ENCODE data around the gene ARL6IP5. TPM values are rescaled to one million over a fixed set of nuclear protein-coding genes. Genes with fewer than 3 reads are reported as not detected.

Gene ARL6IP5
- total RNA-seq, 2 experiments from 2014 or later: 58.0 to 65.2 TPM

DNA sequence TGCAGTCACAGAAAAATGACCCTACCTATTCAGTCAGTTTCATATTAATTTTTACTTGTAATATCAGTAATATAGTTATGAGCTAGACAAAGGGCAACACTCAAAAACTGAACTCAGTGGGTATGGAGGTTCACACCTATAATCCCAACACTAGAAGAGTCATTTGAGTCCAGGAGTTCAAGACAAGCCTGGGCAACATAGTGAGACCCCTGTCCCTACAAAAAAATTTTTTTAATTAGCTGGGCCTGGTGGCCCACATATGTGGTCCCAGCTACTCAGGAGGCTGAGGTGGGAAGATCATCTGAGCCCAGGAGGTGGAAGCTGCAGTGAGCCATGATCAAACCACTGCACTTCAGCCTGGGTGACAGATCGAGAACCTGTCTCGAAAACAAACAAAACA is 35.7 kb upstream of the ARL6IP5 start:
- Histone ChIP-seq H3K9me3 (ENCODE audit: control insufficient read depth in 1 of 2, insufficient read depth in 1 of 2, low read length in 2 of 2) (no peaks in the 10 kb centered on the region), H3K4me1 (ENCODE audit: insufficient read depth, low read length) (peaks cover 17% of the 10 kb centered on the region), H3K27me3 (ENCODE audit: control insufficient read depth in 1 of 2, insufficient read depth in 2 of 2, low read length in 2 of 2) (no peaks in the 10 kb centered on the region), H3K27ac (ENCODE audit: low read depth in 1 of 2, low read length in 2 of 2) (no peak overlapping the region), H3K4me3 (ENCODE audit: low read length) (no peak overlapping the region), H3K36me3 (ENCODE audit: insufficient read depth, low read length) (peaks cover 44% of the 10 kb centered on the region)
- no peaks in the 10 kb centered on the region for H3K9me3 Mint-ChIP-seq
- H3K4me3 Mint-ChIP-seq: peak overlapping the region; percentile 67
- H3K4me1 Mint-ChIP-seq (ENCODE audit: low read depth): peaks cover 73% of the 10 kb centered on the region
- H3K36me3 Mint-ChIP-seq (ENCODE audit: low read depth): peaks cover 82% of the 10 kb centered on the region
- CTCF ChIA-PET: no interaction called here
- DNase-seq (no peak), ATAC-seq (ENCODE audit: poor library complexity) (no peak)
- intact Hi-C loops (cut with DNase I, micrococcal nuclease): loop anchor here in 1 of 2 experiments (5.0 kb wide), 1 partner anchor 37 kb away; the partner anchor contains the start of gene EOGT
- peak overlapping the region; percentile 52 for H3K27ac Mint-ChIP-seq
- TF ChIP-seq, protein P1, sequence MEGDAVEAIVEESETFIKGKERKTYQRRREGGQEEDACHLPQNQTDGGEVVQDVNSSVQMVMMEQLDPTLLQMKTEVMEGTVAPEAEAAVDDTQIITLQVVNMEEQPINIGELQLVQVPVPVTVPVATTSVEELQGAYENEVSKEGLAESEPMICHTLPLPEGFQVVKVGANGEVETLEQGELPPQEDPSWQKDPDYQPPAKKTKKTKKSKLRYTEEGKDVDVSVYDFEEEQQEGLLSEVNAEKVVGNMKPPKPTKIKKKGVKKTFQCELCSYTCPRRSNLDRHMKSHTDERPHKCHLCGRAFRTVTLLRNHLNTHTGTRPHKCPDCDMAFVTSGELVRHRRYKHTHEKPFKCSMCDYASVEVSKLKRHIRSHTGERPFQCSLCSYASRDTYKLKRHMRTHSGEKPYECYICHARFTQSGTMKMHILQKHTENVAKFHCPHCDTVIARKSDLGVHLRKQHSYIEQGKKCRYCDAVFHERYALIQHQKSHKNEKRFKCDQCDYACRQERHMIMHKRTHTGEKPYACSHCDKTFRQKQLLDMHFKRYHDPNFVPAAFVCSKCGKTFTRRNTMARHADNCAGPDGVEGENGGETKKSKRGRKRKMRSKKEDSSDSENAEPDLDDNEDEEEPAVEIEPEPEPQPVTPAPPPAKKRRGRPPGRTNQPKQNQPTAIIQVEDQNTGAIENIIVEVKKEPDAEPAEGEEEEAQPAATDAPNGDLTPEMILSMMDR (IDR thresholded peaks at IDR 0.05): no peak
- H3K27me3 Mint-ChIP-seq: no peaks in the 10 kb centered on the region
- POLR2A ChIA-PET: interaction anchor here (1.5 to 4.1 kb wide), 2 partner anchors 15 to 33 kb away, joined by 4 to 94 read pairs; partner anchors contain the start of genes ARL6IP5 and UBA3

DNA sequence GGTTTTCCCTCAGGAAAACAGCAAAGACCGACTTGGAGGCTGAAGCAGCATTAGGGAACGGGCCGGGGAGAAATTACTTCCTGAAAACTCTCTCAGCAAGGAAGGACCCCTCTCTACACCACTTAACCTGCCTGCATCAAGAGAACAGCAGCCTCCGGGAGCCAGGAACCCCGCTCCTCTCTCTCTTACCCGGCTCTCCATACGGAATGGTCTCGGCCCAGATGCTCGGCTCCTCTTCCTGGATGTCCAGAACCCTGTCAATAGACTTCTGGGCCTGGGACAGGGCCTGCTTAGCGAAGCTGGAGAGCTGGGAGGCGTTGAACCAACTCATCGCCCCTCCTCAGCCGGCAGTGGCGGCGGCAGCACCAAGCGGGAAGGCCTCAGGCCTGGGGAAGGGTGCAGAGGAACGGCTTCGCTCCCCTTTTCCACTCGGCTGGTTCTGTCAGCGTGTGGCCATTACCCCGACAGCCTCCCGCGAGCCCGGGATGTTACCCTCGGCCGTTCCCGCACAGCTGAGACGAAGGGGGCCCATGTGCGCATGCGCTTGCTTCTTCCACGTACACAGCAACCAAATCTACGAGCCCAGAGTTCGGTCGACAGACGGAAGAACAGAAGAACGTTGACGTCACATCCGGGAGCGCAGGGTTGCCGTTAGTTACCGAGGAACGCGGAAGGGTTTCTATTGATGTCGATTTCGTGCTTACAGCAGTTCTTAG is 32.8 kb upstream of the ARL6IP5 start, which contains the start of gene TMF1:
Gene TMF1, minus strand, starts transcription at position 578 of the 716 bp plus-strand sequence. Its CDS starts 247 bp downstream, at position 331.
- no peaks in the 10 kb centered on the region for H3K9me3 ChIP-seq (ENCODE audit: control insufficient read depth in 1 of 2, insufficient read depth in 1 of 2, low read length in 2 of 2)
- H3K4me1 ChIP-seq (ENCODE audit: insufficient read depth, low read length): peaks cover 17% of the 10 kb centered on the region
- intact Hi-C loops (cut with DNase I, micrococcal nuclease): loop anchor here (1.0 to 5.0 kb wide), 6 partner anchors 27 to 41 kb away; partner anchors contain the start of genes ARL6IP5 (in 2 of the 2), EOGT (in 1 of the 2) and UBA3 (in 1 of the 2)
- ChIA-PET POLR2A (interaction anchor here (0.6 to 4.1 kb wide), 19 partner anchors 9 to 148 kb away, joined by 3 to 94 read pairs (median 6); partner anchors contain the start of genes ARL6IP5, EOGT and UBA3), CTCF (interaction anchor here (1.0 to 2.5 kb wide), 8 partner anchors 12 to 69 kb away, joined by 3 to 19 read pairs (median 3); partner anchors contain the start of gene ARL6IP5)
- H3K4me1 Mint-ChIP-seq (ENCODE audit: low read depth): peaks cover 55% of the 10 kb centered on the region
- no peaks in the 10 kb centered on the region for H3K9me3 Mint-ChIP-seq
- TF ChIP-seq, protein P1 (IDR thresholded peaks at IDR 0.05): no peak
- no peaks in the 10 kb centered on the region for H3K27me3 ChIP-seq (ENCODE audit: control insufficient read depth in 1 of 2, insufficient read depth in 2 of 2, low read length in 2 of 2)
- H3K27me3 Mint-ChIP-seq: no peaks in the 10 kb centered on the region
- H3K27ac ChIP-seq (ENCODE audit: low read depth in 1 of 2, low read length in 2 of 2): peak within 1 kb of the TSS; percentile 93 to 95
- DNase-seq (peak; percentile 94 to 100 (median 97)), ATAC-seq (ENCODE audit: poor library complexity) (peak; percentile 86)
- peak within 1 kb of the TSS; percentile 99 for H3K27ac Mint-ChIP-seq
- peak within 1 kb of the TSS; percentile 98 for H3K4me3 Mint-ChIP-seq
- peaks cover 37% of the 10 kb centered on the region for H3K36me3 ChIP-seq (ENCODE audit: insufficient read depth, low read length)
- peak within 1 kb of the TSS; percentile 81 for H3K4me3 ChIP-seq (ENCODE audit: low read length)
- peaks cover 80% of the 10 kb centered on the region for H3K36me3 Mint-ChIP-seq (ENCODE audit: low read depth)

DNA sequence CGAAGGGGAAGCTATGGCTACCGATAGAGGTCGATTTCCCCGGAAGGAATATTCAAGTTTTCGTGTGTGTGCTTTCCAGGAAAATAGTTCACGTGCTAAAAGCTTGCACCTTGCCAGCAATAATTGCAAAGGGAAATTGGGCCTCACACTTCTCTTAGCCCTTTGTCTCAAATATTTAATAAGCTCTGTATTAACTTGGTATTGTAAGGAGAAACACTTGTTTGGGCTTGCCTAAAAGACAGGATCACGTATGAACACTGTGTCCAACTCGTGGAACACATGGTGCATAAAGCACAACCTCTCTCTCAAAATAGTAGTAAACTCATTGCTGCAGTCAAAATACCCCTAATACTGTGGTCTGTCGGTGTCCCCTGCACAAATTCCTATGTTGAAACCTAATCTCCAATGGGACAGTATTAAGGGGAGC is 32.3 kb upstream of the ARL6IP5 start:
- peaks cover 54% of the 10 kb centered on the region for H3K4me1 Mint-ChIP-seq (ENCODE audit: low read depth)
- no peaks in the 10 kb centered on the region for H3K27me3 Mint-ChIP-seq
- H3K27ac Mint-ChIP-seq: peak overlapping the region; percentile 99
- Histone ChIP-seq H3K27me3 (ENCODE audit: control insufficient read depth in 1 of 2, insufficient read depth in 2 of 2, low read length in 2 of 2) (no peaks in the 10 kb centered on the region), H3K4me1 (ENCODE audit: insufficient read depth, low read length) (peaks cover 14% of the 10 kb centered on the region), H3K9me3 (ENCODE audit: control insufficient read depth in 1 of 2, insufficient read depth in 1 of 2, low read length in 2 of 2) (no peaks in the 10 kb centered on the region), H3K4me3 (ENCODE audit: low read length) (peak overlapping the region; percentile 81), H3K36me3 (ENCODE audit: insufficient read depth, low read length) (peaks cover 35% of the 10 kb centered on the region), H3K27ac (ENCODE audit: low read depth in 1 of 2, low read length in 2 of 2) (peak overlapping the region; percentile 93 to 95)
- DNase-seq (no peak), ATAC-seq (ENCODE audit: poor library complexity) (peak; percentile 5)
- peaks cover 81% of the 10 kb centered on the region for H3K36me3 Mint-ChIP-seq (ENCODE audit: low read depth)
- CTCF ChIA-PET: interaction anchor here (1.0 to 2.5 kb wide), 8 partner anchors 11 to 69 kb away, joined by 3 to 19 read pairs (median 3); partner anchors contain the start of gene ARL6IP5
- POLR2A ChIA-PET: interaction anchor here (1.0 to 4.1 kb wide), 17 partner anchors 8 to 148 kb away, joined by 3 to 94 read pairs (median 6); partner anchors contain the start of genes ARL6IP5, EOGT and UBA3
- H3K9me3 Mint-ChIP-seq: no peaks in the 10 kb centered on the region
- peak overlapping the region; percentile 98 for H3K4me3 Mint-ChIP-seq
- TF ChIP-seq, protein P1 (IDR thresholded peaks at IDR 0.05): no peak
- intact Hi-C loops (cut with DNase I, micrococcal nuclease): loop anchor here (1.0 to 5.0 kb wide), 5 partner anchors 26 to 40 kb away; partner anchors contain the start of genes ARL6IP5 (in 1 of the 2), EOGT (in 1 of the 2) and UBA3 (in 1 of the 2)
